Vagina (tissue), 2 donors: ENCODE data around the gene RPL19. TPM values are rescaled to one million over a fixed set of nuclear protein-coding genes. Genes with fewer than 3 reads are reported as not detected.
"Not testable (repeated sequence)": the region's sequence is repeated elsewhere in the genome, so short reads cannot be mapped to it uniquely, and the experiment has no call there.

Experiments used
- DNase-seq, 2 donors: peaks; one replicate each; pipeline ENCODE4 v3.0.0-alpha.2; 2017; ENCODE audit errors: extremely low spot score in 2 of 2
- H3K27ac ChIP-seq: fragments of 200-600 bp; sonication (generic); one replicate; pipeline ENCODE4 v1.5.1; 2019
- H3K27me3 ChIP-seq: fragments of 200-600 bp; sonication (generic); one replicate; pipeline ENCODE4 v1.5.1; 2019
- H3K36me3 ChIP-seq, 2 donors: fragments of 200-600 bp; sonication (generic); one replicate each; pipeline ENCODE4 v1.5.1; 2017 to 2019
- H3K4me1 ChIP-seq: fragments of 200-600 bp; sonication (generic); one replicate; pipeline ENCODE4 v1.5.1; 2019
- H3K4me3 ChIP-seq, 2 donors: fragments of 200-600 bp; sonication (generic); 1 replicate in 1 of 2; 2 replicates in 1 of 2; pipeline ENCODE4 v1.5.1; 2016 to 2019
- H3K9me3 ChIP-seq: fragments of 200-600 bp; sonication (generic); one replicate; pipeline ENCODE4 v1.5.1; 2019
- POLR2A ChIP-seq, 2 donors: fragments of 450-650 bp; IDR thresholded peaks; one replicate each; pipeline ENCODE4 v1.6.1; 2017; ENCODE audit warnings: antibody characterized with exemption in 2 of 2, mild to moderate bottlenecking in 2 of 2, moderate library complexity in 2 of 2
- POLR2AphosphoS5 ChIP-seq, 2 donors: sonication (generic); formaldehyde crosslinking; IDR thresholded peaks; one replicate each; pipeline ENCODE4 v1.9.0; 2017; ENCODE audit warnings: antibody characterized with exemption in 2 of 2, mild to moderate bottlenecking in 2 of 2, low read depth in 1 of 2; ENCODE audit not compliant: insufficient read depth in 1 of 2
- intact Hi-C: fragments of 100-400 bp; cut with DNase I; formaldehyde crosslinking; loops from one replicate; pipeline ENCODE4 v1.15.1; 2023
- total RNA-seq: library from RNA; depleted of rRNA; stranded (reverse); fragments of >200 nt; gene quantifications from one replicate; pipeline ENCODE4 v1.2.3, GENCODE V29; 2016
- TF ChIP-seq, protein P1 (sequence below), 3 experiments: fragments of 450-650 bp in 2 of 3; fragments of 200-600 bp in 1 of 3; sonication (generic) in 1 of 3; IDR thresholded peaks; one replicate each; pipeline ENCODE4 v1.5.1; 2017 to 2019; ENCODE audit warnings: antibody characterized with exemption in 3 of 3, mild to moderate bottlenecking in 2 of 3, moderate library complexity in 2 of 3

RPL19 gene
- total RNA-seq, 1 donor from 2014 or later = 2,758 TPM

DNA sequence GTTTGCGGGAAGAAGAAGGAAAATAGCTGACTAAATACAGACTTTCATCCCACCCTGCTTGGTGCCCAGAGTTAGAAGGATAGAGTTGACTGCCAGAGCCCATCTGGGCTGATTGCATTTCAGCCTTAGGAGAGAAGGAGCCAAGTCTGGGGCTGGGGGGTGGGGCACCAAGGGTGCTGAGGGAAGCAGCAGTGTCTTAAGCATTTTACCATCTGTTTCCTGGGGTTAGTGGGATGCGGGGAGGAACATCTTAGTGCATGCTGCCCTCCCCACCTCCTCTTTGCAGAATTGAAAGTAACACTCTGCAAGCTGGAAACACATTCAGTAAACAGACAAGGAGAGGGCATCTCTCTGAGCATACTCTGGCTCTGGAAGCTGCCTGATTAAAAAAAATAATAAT lies 32.6 kb upstream of the RPL19 start:
- Histone ChIP-seq H3K27ac (no peak overlapping the region), H3K36me3 (no peaks in the 10 kb centered on the region), H3K27me3 (no peaks in the 10 kb centered on the region), H3K4me1 (peaks cover 25% of the 10 kb centered on the region), H3K4me3 (no peak overlapping the region), H3K9me3 (no peaks in the 10 kb centered on the region)
- DNase-seq = no peak
- intact Hi-C loops = loop anchor here (10.0 kb wide), 1 partner anchor 77 kb away; no protein-coding TSS in a partner anchor
- TF ChIP-seq POLR2AphosphoS5 (IDR thresholded peaks at IDR 0.05; ENCODE audit: insufficient read depth in 1 of 2, low read depth in 1 of 2) (no peak), POLR2A (IDR thresholded peaks at IDR 0.05) (no peak)
- TF ChIP-seq, protein P1, sequence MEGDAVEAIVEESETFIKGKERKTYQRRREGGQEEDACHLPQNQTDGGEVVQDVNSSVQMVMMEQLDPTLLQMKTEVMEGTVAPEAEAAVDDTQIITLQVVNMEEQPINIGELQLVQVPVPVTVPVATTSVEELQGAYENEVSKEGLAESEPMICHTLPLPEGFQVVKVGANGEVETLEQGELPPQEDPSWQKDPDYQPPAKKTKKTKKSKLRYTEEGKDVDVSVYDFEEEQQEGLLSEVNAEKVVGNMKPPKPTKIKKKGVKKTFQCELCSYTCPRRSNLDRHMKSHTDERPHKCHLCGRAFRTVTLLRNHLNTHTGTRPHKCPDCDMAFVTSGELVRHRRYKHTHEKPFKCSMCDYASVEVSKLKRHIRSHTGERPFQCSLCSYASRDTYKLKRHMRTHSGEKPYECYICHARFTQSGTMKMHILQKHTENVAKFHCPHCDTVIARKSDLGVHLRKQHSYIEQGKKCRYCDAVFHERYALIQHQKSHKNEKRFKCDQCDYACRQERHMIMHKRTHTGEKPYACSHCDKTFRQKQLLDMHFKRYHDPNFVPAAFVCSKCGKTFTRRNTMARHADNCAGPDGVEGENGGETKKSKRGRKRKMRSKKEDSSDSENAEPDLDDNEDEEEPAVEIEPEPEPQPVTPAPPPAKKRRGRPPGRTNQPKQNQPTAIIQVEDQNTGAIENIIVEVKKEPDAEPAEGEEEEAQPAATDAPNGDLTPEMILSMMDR (IDR thresholded peaks at IDR 0.05) = no peak

DNA sequence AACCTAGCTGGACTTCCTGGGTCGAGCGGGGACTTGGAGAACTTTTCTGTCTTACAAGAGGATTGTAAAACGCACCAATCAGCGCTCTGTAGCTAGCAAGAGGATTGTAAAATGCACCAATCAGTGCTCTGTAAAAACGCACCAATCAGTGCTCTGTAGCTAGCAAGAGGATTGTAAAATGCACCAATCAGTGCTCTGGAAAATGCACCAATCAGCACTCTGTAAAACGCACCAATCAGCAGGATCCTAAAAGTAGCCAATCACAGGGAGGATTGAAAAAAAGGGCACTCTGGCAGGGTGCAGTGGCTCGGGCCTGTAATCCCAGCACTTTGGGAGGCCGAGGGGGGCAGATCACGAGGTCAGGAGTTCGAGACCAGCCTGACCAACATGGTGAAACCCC lies 31.6 kb upstream of the RPL19 start:
- intact Hi-C loops = loop anchor here (10.0 kb wide), 1 partner anchor 76 kb away; no protein-coding TSS in a partner anchor
- H3K27me3 ChIP-seq, H3K36me3 ChIP-seq, H3K27ac ChIP-seq, DNase-seq, H3K9me3 ChIP-seq, H3K4me3 ChIP-seq: not testable (repeated sequence)
- H3K4me1 ChIP-seq = peaks cover 25% of the 10 kb centered on the region

DNA sequence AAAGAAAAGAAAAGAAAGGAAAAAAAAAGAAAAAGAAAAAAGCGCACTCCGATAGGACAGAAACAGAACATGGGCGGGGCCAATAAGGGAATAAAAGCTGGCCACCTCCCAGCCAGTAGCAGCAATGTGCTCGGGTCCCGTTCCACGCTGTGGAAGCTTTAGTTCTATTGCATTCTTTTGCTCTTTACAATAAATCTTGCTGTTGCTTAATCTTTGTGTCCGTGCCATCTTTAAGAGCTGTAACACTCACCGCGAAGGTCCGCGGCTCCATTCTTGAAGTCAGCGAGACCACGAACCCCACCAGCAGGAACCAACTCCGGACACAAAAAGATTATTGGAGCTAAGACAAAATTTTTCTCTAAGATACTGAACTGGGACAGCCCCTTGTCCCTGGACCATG lies 31.0 kb upstream of the RPL19 start:
- intact Hi-C loops = loop anchor here (10.0 kb wide), 1 partner anchor 76 kb away; no protein-coding TSS in a partner anchor
- H3K27me3 ChIP-seq = no peaks in the 10 kb centered on the region
- H3K27ac ChIP-seq = no peak overlapping the region
- H3K4me3 ChIP-seq = no peak overlapping the region
- H3K4me1 ChIP-seq = peaks cover 22% of the 10 kb centered on the region
- no peaks in the 10 kb centered on the region for H3K36me3 ChIP-seq
- TF ChIP-seq POLR2A (IDR thresholded peaks at IDR 0.05) (no peak), POLR2AphosphoS5 (IDR thresholded peaks at IDR 0.05; ENCODE audit: insufficient read depth in 1 of 2, low read depth in 1 of 2) (no peak)
- TF ChIP-seq, protein P1 (IDR thresholded peaks at IDR 0.05) = no peak
- DNase-seq = no peak
- no peaks in the 10 kb centered on the region for H3K9me3 ChIP-seq

DNA sequence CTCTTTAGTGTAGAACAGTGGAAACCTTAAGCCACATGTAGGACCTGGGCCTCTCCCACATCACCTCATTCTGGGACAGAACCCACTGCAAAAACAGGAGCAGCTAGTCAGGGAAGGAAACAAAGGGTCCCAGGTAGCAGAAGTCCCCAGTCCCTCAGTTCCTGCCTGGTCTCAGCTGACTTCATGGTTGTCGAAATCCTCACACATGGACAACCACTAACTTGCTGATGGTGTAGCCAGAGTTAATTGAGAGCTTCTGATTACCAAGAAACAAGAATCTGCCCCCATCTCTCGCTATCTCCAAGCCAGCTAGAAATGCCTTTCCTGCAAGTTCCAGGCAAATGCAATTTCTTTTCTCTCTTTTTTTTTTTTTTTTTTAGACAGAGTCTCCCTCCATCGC lies 30.6 kb upstream of the RPL19 start:
- Histone ChIP-seq H3K36me3 (no peaks in the 10 kb centered on the region), H3K4me3 (no peak overlapping the region), H3K27ac (no peak overlapping the region), H3K4me1 (peaks cover 18% of the 10 kb centered on the region), H3K9me3 (no peaks in the 10 kb centered on the region), H3K27me3 (no peaks in the 10 kb centered on the region)
- TF ChIP-seq POLR2AphosphoS5 (IDR thresholded peaks at IDR 0.05; ENCODE audit: insufficient read depth in 1 of 2, low read depth in 1 of 2) (no peak), POLR2A (IDR thresholded peaks at IDR 0.05) (no peak)
- TF ChIP-seq, protein P1 (IDR thresholded peaks at IDR 0.05) = no peak
- intact Hi-C loops = loop anchor here (10.0 kb wide), 1 partner anchor 75 kb away; no protein-coding TSS in a partner anchor
- no peak for DNase-seq

DNA sequence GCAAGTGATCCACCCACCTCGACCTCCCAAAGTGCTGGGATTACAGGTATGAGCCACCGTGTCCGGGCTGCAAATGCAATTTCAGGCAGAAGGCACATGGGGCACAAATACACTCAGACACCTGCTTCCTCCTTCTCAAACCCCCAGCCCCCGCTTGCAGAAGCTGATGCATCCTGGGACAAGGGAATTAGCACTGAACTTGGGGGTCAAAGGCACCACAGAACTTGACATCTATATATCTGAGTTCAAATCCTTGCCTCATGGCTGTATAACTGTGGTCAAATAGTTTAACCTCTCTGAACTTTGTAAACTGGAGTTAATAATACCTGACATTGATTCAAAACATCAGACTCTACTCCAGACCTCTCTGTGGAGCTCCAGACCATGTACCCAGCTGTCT lies 30.0 kb upstream of the RPL19 start:
- no peak for DNase-seq
- intact Hi-C loops = no loop called here
- Histone ChIP-seq H3K36me3 (no peaks in the 10 kb centered on the region), H3K27me3 (no peaks in the 10 kb centered on the region), H3K27ac (no peak overlapping the region), H3K4me1 (peaks cover 15% of the 10 kb centered on the region), H3K9me3 (no peaks in the 10 kb centered on the region), H3K4me3 (no peak overlapping the region)
- TF ChIP-seq POLR2A (IDR thresholded peaks at IDR 0.05) = no peak
- no peak for TF ChIP-seq POLR2AphosphoS5 (IDR thresholded peaks at IDR 0.05; ENCODE audit: insufficient read depth in 1 of 2, low read depth in 1 of 2)
- TF ChIP-seq, protein P1 (IDR thresholded peaks at IDR 0.05) = no peak
